ENCODE data around the gene C5AR2. TPM values are rescaled to one million over a fixed set of nuclear protein-coding genes. Genes with fewer than 3 reads are reported as not detected.

C5AR2 gene
- not detected for total RNA-seq
- not detected for polyA plus RNA-seq (2013, experiment 1 of 2)
- not detected for polyA plus RNA-seq (2013, experiment 2 of 2)
- long read RNA-seq, experiment 1: 0 reads
- long read RNA-seq, experiment 2: 0 reads
- long read RNA-seq, experiment 3: 0 reads
- long read RNA-seq, experiment 4: 0 reads

DNA sequence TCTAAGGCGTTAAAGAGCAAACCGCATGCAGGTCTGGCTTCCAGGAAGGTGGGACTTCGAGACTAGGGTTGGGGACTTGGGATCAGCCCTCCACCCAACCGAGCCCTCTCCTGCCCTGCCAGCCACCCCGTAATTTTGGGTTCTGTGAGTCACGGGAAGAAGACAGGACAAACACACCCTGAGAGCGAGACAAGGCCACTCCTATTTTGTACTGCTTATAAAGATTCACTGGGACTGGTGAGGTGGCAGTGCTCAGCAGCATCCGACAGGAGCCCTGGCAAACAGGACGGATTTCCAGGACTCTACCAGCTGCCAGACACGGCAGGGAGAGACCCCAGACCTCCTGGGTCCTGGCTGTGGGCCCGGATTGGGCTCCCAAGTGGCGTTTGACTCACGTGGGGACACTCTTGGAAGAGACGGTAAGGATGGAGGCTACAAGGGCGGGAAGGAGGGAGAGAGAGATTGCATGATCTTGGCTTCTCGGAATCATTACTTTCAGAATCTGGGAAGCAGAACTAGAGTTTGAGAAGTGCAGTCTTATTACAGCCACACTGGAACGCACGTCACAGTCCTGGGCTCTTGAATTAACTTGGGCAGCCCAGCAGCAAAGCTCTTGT lies at the start of gene C5AR2:
Gene C5AR2 (plus strand): TSS at position 245 of the 617 bp plus-strand sequence. CDS start 8,625 bp downstream, outside the sequence.
- 84 to 85% methylated on average over 14 to 18 of the region's 18 CpGs for WGBS, 2 experiments (ENCODE audit: insufficient coverage in 1 of 2, insufficient read length in 1 of 2)
- Histone ChIP-seq H3K27me3 (ENCODE audit: control insufficient read depth, insufficient read depth, low read length, poor library complexity, severe bottlenecking) (no peaks in the 10 kb centered on the region), H3K27ac (ENCODE audit: low read depth, low read length) (no peak within 1 kb of the TSS), H3K36me3 (ENCODE audit: control insufficient read depth, insufficient read depth, low read length) (no peaks in the 10 kb centered on the region), H3K9me3 (ENCODE audit: control insufficient read depth, low read length) (no peaks in the 10 kb centered on the region), H3K9ac (ENCODE audit: extremely low read depth, low read length, poor library complexity, severe bottlenecking) (no peak within 1 kb of the TSS), H3K4me1 (ENCODE audit: control insufficient read depth, insufficient read depth, low read length) (no peaks in the 10 kb centered on the region), H3K4me3 (ENCODE audit: low read length) (no peak within 1 kb of the TSS)
- DNase-seq: no peak
- Mint-ChIP-seq H3K27me3 (ENCODE audit: insufficient read depth) (peaks cover 5% of the 10 kb centered on the region), H3K9me3 (no peaks in the 10 kb centered on the region), H3K4me3 (no peak within 1 kb of the TSS), H3K27ac (no peak within 1 kb of the TSS), H3K36me3 (ENCODE audit: low read depth) (no peaks in the 10 kb centered on the region), H3K4me1 (peaks cover 4% of the 10 kb centered on the region)
- TF ChIP-seq, protein P1, sequence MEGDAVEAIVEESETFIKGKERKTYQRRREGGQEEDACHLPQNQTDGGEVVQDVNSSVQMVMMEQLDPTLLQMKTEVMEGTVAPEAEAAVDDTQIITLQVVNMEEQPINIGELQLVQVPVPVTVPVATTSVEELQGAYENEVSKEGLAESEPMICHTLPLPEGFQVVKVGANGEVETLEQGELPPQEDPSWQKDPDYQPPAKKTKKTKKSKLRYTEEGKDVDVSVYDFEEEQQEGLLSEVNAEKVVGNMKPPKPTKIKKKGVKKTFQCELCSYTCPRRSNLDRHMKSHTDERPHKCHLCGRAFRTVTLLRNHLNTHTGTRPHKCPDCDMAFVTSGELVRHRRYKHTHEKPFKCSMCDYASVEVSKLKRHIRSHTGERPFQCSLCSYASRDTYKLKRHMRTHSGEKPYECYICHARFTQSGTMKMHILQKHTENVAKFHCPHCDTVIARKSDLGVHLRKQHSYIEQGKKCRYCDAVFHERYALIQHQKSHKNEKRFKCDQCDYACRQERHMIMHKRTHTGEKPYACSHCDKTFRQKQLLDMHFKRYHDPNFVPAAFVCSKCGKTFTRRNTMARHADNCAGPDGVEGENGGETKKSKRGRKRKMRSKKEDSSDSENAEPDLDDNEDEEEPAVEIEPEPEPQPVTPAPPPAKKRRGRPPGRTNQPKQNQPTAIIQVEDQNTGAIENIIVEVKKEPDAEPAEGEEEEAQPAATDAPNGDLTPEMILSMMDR (conservative IDR thresholded peaks at IDR 0.05): no peak

- Mint-ChIP-seq H3K9me3 (peaks cover under 1% of the 10 kb centered on the region), H3K27me3 (ENCODE audit: insufficient read depth) (no peaks in the 10 kb centered on the region), H3K27ac (no peak overlapping the region), H3K4me3 (no peak overlapping the region), H3K4me1 (no peaks in the 10 kb centered on the region), H3K36me3 (ENCODE audit: low read depth) (no peaks in the 10 kb centered on the region)
- H3K9ac ChIP-seq (ENCODE audit: extremely low read depth, low read length, poor library complexity, severe bottlenecking): no peak overlapping the region
- DNase-seq: no peak
- TF ChIP-seq, protein P1 (conservative IDR thresholded peaks at IDR 0.05): no peak
- H3K27ac ChIP-seq (ENCODE audit: low read depth, low read length): no peak overlapping the region
- no peaks in the 10 kb centered on the region for H3K4me1 ChIP-seq (ENCODE audit: control insufficient read depth, insufficient read depth, low read length)
- no peaks in the 10 kb centered on the region for H3K27me3 ChIP-seq (ENCODE audit: control insufficient read depth, insufficient read depth, low read length, poor library complexity, severe bottlenecking)
- peaks cover 2% of the 10 kb centered on the region for H3K36me3 ChIP-seq (ENCODE audit: control insufficient read depth, insufficient read depth, low read length)
- WGBS, 2 experiments (ENCODE audit: insufficient coverage in 1 of 2, insufficient read length in 1 of 2): 92 to 96% methylated on average over 9 to 10 of the region's 10 CpGs
- H3K4me3 ChIP-seq (ENCODE audit: low read length): no peak overlapping the region
- H3K9me3 ChIP-seq (ENCODE audit: control insufficient read depth, low read length): peaks cover 5% of the 10 kb centered on the region
Observed at GRCh38 chr19:47283405-47284059, 48.4 kb upstream of the C5AR2 start.

GRCh38 chr19:47284324-47284899 lies 47.6 kb upstream of the C5AR2 start:
- peak; percentile 73 for DNase-seq
- H3K4me3 ChIP-seq (ENCODE audit: low read length): no peak overlapping the region
- Mint-ChIP-seq H3K27ac (no peak overlapping the region), H3K9me3 (peaks cover 3% of the 10 kb centered on the region), H3K4me1 (no peaks in the 10 kb centered on the region), H3K27me3 (ENCODE audit: insufficient read depth) (no peaks in the 10 kb centered on the region), H3K4me3 (no peak overlapping the region), H3K36me3 (ENCODE audit: low read depth) (no peaks in the 10 kb centered on the region)
- TF ChIP-seq, protein P1 (conservative IDR thresholded peaks at IDR 0.05): peak; percentile 86
- H3K27me3 ChIP-seq (ENCODE audit: control insufficient read depth, insufficient read depth, low read length, poor library complexity, severe bottlenecking): no peaks in the 10 kb centered on the region
- no peak overlapping the region for H3K27ac ChIP-seq (ENCODE audit: low read depth, low read length)
- H3K9ac ChIP-seq (ENCODE audit: extremely low read depth, low read length, poor library complexity, severe bottlenecking): no peak overlapping the region
- peaks cover 2% of the 10 kb centered on the region for H3K36me3 ChIP-seq (ENCODE audit: control insufficient read depth, insufficient read depth, low read length)
- H3K4me1 ChIP-seq (ENCODE audit: control insufficient read depth, insufficient read depth, low read length): no peaks in the 10 kb centered on the region
- peaks cover 14% of the 10 kb centered on the region for H3K9me3 ChIP-seq (ENCODE audit: control insufficient read depth, low read length)
- WGBS, 2 experiments (ENCODE audit: insufficient coverage in 1 of 2, insufficient read length in 1 of 2): 39 to 47% methylated on average over 5 to 6 of the region's 9 CpGs

Data from endodermal cell (in vitro differentiated cells).